ENCODE results near the gene AHRR. TPM values are rescaled to one million over a fixed set of nuclear protein-coding genes. Genes with fewer than 3 reads are reported as not detected.

Gene AHRR
- total and polyA plus RNA-seq, 2 of the 4 experiments (the other 2 are of a cell fraction), result 15.6 to 37.1 TPM

DNA sequence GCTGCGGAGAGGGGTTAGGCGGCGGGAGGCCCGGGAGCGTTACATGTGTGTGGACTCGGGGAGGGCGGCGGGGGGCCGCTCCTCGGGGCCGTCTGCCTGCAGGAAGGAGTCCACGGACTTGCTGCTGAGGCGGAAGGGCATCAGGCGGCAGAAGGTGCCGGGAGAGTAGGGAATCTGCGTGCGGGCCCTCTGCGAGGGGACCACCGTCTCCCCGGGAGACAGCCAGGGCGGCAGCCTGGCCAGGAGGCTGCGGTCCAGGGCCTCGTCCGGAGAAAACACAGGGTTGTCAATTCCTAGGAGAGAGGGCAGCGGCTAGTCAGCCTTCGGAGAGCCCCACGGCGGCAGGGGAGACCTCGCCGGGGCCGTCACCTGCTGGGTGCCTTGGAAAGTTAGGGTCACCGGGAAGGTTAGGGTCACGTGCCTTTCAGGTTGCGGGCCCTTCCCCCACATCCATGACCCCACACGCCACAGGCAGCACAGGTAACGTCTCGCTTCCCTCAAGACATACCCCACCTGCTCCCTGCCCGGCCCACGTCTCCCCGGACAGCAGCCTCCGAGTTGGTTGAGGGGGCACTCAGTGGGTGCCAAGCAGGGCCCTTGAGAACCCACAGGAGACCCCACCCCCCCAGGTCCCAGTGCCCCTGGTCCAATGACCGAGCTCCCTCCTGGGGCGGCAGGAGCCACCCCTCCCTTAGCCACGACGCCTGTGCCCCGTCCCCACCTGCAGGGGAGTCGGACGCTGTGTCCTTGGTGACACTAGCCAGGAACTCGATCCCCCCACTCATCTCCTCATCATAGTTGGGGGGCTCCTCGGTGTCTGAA is 153.5 kb downstream of the AHRR start:
- peak overlapping the region; percentile 8; the same call in 1 of the 2 replicates for H3K9ac ChIP-seq (ENCODE audit: low read depth, low read length)
- no peak overlapping the region for H2BK15ac ChIP-seq (ENCODE audit: low read depth, low read length)
- peak overlapping the region; percentile 67; the same call in 1 of the 2 replicates for H2AK5ac ChIP-seq (ENCODE audit: low read depth, low read length)
- no TSS peak for BruUV-seq (replicated peaks)
- H4K5ac ChIP-seq (ENCODE audit: low read depth, low read length), result no peak overlapping the region
- H2BK120ac ChIP-seq (ENCODE audit: low read depth, low read length), result no peak overlapping the region
- no peak overlapping the region for H3K56ac ChIP-seq (ENCODE audit: extremely low read depth, insufficient read depth, low read length)
- no peak overlapping the region for H3K18ac ChIP-seq (ENCODE audit: low read depth, low read length)
- intact Hi-C loops (cut with micrococcal nuclease) (loop anchor here (10.0 kb wide), 1 partner anchor 430 kb away; no protein-coding TSS in a partner anchor), in situ Hi-C loops (cut with MboI; ENCODE audit: low sequenced_read_pairs) (no loop called here), dilution Hi-C loops (cut with HindIII; ENCODE audit: low sequenced_read_pairs, unreplicated experiment) (no loop called here)
- H3K4me3 ChIP-seq (ENCODE audit: insufficient read depth, low read depth, low read length), result peak overlapping the region; percentile 27; the same call in 1 of the 2 replicates
- no peak overlapping the region for H2BK20ac ChIP-seq (ENCODE audit: low read depth, low read length)
- no peaks in the 10 kb centered on the region for H3K9me3 ChIP-seq (ENCODE audit: control insufficient read depth, insufficient read depth, low read length)
- peaks cover 8% of the 10 kb centered on the region for H3K36me3 ChIP-seq (ENCODE audit: control insufficient read depth, insufficient read depth, low read length)
- TF ChIP-seq RAD21 (IDR thresholded peaks at IDR 0.05; ENCODE audit: low read length), result no peak
- no peak for TF ChIP-seq BHLHE40 (IDR thresholded peaks at IDR 0.05; ENCODE audit: low read depth, low read length)
- no peak for TF ChIP-seq POLR2A (IDR thresholded peaks at IDR 0.05; ENCODE audit: low read depth, low read length)
- no peak for TF ChIP-seq CHD1 (IDR thresholded peaks at IDR 0.05; ENCODE audit: low read depth, low read length)
- TF ChIP-seq USF2 (IDR thresholded peaks at IDR 0.05; ENCODE audit: low read depth, low read length), result no peak
- no peak for TF ChIP-seq RCOR1 (IDR thresholded peaks at IDR 0.05; ENCODE audit: insufficient replicate concordance, low read length)
- no peak for TF ChIP-seq FOS (IDR thresholded peaks at IDR 0.05; ENCODE audit: low read depth, low read length)
- TF ChIP-seq MAFK (IDR thresholded peaks at IDR 0.05; ENCODE audit: low read depth, low read length), result no peak
- TF ChIP-seq, protein P1, sequence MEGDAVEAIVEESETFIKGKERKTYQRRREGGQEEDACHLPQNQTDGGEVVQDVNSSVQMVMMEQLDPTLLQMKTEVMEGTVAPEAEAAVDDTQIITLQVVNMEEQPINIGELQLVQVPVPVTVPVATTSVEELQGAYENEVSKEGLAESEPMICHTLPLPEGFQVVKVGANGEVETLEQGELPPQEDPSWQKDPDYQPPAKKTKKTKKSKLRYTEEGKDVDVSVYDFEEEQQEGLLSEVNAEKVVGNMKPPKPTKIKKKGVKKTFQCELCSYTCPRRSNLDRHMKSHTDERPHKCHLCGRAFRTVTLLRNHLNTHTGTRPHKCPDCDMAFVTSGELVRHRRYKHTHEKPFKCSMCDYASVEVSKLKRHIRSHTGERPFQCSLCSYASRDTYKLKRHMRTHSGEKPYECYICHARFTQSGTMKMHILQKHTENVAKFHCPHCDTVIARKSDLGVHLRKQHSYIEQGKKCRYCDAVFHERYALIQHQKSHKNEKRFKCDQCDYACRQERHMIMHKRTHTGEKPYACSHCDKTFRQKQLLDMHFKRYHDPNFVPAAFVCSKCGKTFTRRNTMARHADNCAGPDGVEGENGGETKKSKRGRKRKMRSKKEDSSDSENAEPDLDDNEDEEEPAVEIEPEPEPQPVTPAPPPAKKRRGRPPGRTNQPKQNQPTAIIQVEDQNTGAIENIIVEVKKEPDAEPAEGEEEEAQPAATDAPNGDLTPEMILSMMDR (conservative IDR thresholded peaks at IDR 0.05; ENCODE audit: low read depth, low read length), result no peak
- TF ChIP-seq MXI1 (IDR thresholded peaks at IDR 0.05; ENCODE audit: borderline replicate concordance, low read depth, low read length), result no peak
- TF ChIP-seq MAZ (IDR thresholded peaks at IDR 0.05; ENCODE audit: borderline replicate concordance, low read depth, low read length), result no peak
- WGBS, 2 experiments (ENCODE audit: extremely low coverage in 2 of 2, insufficient read length in 1 of 2), result 3% methylated on average over 14 of the region's 50 CpGs; no CpG with 5 or more reads in 1 of the 2 experiments
- H2AFZ ChIP-seq (replicated peaks; ENCODE audit: low read length, poor library complexity), result peak overlapping the region; percentile 58
- DNase-seq, result peak; percentile 9
- H4K91ac ChIP-seq (ENCODE audit: insufficient read depth, low read depth, low read length), result no peak overlapping the region
- ChIA-PET CTCF (no interaction called here), POLR2A (ENCODE audit: unreplicated experiment) (interaction anchor here (0.6 kb wide), 1 partner anchor 82 kb away, joined by 3 read pairs; no protein-coding TSS in a partner anchor)
- H3K27me3 ChIP-seq (ENCODE audit: control insufficient read depth, insufficient read depth, low read length), result no peaks in the 10 kb centered on the region
- H4K8ac ChIP-seq (ENCODE audit: low read depth in 2 of 2, low read length in 2 of 2), result no peak overlapping the region
- peaks cover 4% of the 10 kb centered on the region for H3K9me1 ChIP-seq (ENCODE audit: insufficient read depth, low read length)
- no peak overlapping the region for H3K27ac ChIP-seq (ENCODE audit: insufficient read depth, low read length)
- no peak overlapping the region for H3K4ac ChIP-seq (ENCODE audit: low read depth, low read length)
- peaks cover 12 to 26% of the 10 kb centered on the region in 2 experiments for H3K79me1 ChIP-seq (ENCODE audit: low read depth in 1 of 2, low read length in 2 of 2)
- peaks cover 4% of the 10 kb centered on the region; the same call in 1 of the 2 replicates for H4K20me1 ChIP-seq (ENCODE audit: insufficient read depth, low read length)
- H2AK9ac ChIP-seq (replicated peaks; ENCODE audit: low read depth, low read length, poor library complexity), result peak overlapping the region; percentile 82
- H3K23ac ChIP-seq (ENCODE audit: low read depth, low read length), result no peak overlapping the region; the same call in 1 of the 2 replicates
- H2BK5ac ChIP-seq (ENCODE audit: low read depth, low read length, poor library complexity, severe bottlenecking), result no peak overlapping the region
- H3K4me2 ChIP-seq (ENCODE audit: low read depth, low read length), result peak overlapping the region; percentile 64
- no peak overlapping the region for H3K14ac ChIP-seq (replicated peaks; ENCODE audit: low read depth, low read length)
- peaks cover 7% of the 10 kb centered on the region; the same call in 1 of the 2 replicates for H3K4me1 ChIP-seq (ENCODE audit: control insufficient read depth, insufficient read depth, low read length)
- no peak for ATAC-seq (ENCODE audit: low read depth)
